WERI-Rb-1 (cell line): Measurements from ENCODE around the gene PTPRM.

Source experiments
- DNase-seq: peaks from one replicate; pipeline ENCODE4 v3.0.0-alpha.2; 2020
- H3K27ac ChIP-seq: fragments of 250-450 bp; sonication (Bioruptor Pico); 2 replicates; pipeline ENCODE4 v1.5.1; 2020; ENCODE audit warnings: mild to moderate bottlenecking, moderate library complexity
- H3K27me3 ChIP-seq: fragments of 250-450 bp; sonication (Bioruptor Pico); 2 replicates; pipeline ENCODE4 v1.5.1; 2021; ENCODE audit warnings: mild to moderate bottlenecking, low read depth, moderate library complexity; ENCODE audit not compliant: insufficient read depth, severe bottlenecking
- H3K36me3 ChIP-seq: fragments of 250-450 bp; sonication (Bioruptor Pico); 2 replicates; pipeline ENCODE4 v1.5.1; 2020; ENCODE audit warnings: mild to moderate bottlenecking, moderate library complexity
- H3K4me3 ChIP-seq: 2 replicates; pipeline ENCODE4 v1.5.1; 2011; ENCODE audit warnings: low read depth, mild to moderate bottlenecking, control low read depth, low read length
- H3K9me3 ChIP-seq: fragments of 250-450 bp; sonication (Bioruptor Pico); 2 replicates; pipeline ENCODE4 v1.5.1; 2021; ENCODE audit warnings: mild to moderate bottlenecking, moderate library complexity; ENCODE audit not compliant: severe bottlenecking
- TF ChIP-seq, protein P1 (sequence below): IDR thresholded peaks from 2 replicates; pipeline ENCODE4 v1.5.1; 2011; ENCODE audit warnings: low read depth, mild to moderate bottlenecking, control low read depth, inconsistent platforms, low read length

Gene PTPRM

DNA sequence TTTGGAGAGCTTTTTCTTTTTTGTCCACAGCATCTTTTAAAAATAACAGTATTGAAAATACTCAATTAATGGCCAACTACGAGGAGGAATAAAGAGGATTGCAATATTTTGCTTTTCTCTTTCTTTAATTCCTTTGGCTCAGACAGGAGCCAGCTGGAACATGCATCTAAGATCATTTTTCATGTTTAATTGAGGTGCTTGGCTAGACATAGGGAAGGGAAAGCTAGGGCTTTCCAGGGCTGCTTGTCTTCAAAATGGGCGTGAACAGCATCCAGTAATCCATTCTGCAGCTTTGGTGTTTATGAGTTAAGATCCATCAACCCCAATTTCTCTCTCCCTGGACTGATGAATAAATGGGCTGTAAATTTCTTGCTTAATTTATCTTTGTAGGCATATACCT is 323.0 kb downstream of the PTPRM start:
- no peaks in the 10 kb centered on the region for H3K9me3 ChIP-seq
- H3K27ac ChIP-seq, result no peak overlapping the region
- no peak overlapping the region for H3K4me3 ChIP-seq
- TF ChIP-seq, protein P1, sequence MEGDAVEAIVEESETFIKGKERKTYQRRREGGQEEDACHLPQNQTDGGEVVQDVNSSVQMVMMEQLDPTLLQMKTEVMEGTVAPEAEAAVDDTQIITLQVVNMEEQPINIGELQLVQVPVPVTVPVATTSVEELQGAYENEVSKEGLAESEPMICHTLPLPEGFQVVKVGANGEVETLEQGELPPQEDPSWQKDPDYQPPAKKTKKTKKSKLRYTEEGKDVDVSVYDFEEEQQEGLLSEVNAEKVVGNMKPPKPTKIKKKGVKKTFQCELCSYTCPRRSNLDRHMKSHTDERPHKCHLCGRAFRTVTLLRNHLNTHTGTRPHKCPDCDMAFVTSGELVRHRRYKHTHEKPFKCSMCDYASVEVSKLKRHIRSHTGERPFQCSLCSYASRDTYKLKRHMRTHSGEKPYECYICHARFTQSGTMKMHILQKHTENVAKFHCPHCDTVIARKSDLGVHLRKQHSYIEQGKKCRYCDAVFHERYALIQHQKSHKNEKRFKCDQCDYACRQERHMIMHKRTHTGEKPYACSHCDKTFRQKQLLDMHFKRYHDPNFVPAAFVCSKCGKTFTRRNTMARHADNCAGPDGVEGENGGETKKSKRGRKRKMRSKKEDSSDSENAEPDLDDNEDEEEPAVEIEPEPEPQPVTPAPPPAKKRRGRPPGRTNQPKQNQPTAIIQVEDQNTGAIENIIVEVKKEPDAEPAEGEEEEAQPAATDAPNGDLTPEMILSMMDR, result no peak
- no peaks in the 10 kb centered on the region for H3K27me3 ChIP-seq
- no peaks in the 10 kb centered on the region for H3K36me3 ChIP-seq
- no peak for DNase-seq

DNA sequence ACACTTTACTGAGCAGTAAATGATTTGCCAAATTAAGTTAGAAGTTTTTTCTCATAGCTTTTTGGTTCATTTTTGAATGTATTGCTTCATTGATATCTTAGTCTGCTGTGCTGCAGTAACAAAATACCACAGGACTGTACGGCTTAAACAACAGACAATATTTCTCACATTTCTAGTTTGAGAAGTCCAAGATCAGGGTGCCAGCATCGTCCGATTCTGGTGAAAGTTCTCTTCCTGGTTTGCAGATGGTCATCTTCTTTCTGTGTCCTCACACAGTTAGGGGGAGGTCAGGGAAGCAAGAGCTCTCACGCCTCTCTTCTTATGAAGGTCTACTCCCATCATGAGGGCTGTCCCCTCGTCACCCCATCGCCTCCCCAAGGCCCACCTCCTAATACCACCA is 325.4 kb downstream of the PTPRM start:
- Histone ChIP-seq H3K4me3 (no peak overlapping the region), H3K9me3 (no peaks in the 10 kb centered on the region), H3K27ac (no peak overlapping the region), H3K27me3 (no peaks in the 10 kb centered on the region), H3K36me3 (no peaks in the 10 kb centered on the region)
- DNase-seq, result no peak
- TF ChIP-seq, protein P1, result no peak

DNA sequence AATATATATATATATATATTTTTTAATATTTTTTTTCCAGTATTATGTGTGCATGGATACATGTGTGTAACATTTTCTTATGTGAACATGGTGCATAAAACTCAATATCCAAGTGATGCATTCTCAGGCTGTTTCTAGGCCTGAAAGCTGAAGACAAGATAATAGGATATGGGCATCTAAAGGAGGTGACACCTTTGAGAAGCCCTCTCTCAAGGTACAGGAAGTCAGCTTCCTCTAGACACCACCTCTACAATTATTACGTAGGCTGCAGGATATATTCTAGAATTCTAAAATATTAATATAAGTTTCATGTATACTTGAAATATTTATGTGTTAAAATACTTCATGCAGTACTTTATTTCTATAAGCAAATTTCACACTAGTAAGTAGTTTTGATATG is 327.5 kb downstream of the PTPRM start:
- H3K27ac ChIP-seq, result no peak overlapping the region
- H3K27me3 ChIP-seq, result no peaks in the 10 kb centered on the region
- no peak overlapping the region for H3K4me3 ChIP-seq
- H3K36me3 ChIP-seq, result no peaks in the 10 kb centered on the region
- DNase-seq, result no peak
- TF ChIP-seq, protein P1, result no peak
- H3K9me3 ChIP-seq, result no peaks in the 10 kb centered on the region

DNA sequence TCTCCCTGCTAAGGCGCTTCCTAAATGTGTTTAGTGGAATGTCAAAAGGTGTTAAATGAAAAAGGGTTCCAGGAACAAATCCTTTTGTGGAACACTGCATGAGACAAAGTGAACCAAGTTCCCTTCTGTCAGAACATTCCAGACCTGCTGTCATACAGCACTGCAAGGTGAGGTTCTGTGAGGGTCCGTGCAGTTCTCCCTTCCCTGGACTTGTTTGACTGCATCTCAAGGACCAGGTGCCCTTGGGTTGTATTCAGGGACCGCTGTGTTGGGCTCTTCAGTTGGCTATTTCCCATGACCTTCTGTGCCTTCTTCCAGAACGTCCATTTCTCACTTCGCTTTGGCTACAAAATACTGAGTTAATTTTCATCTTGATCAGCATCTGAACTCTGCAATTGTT is 328.2 kb downstream of the PTPRM start:
- Histone ChIP-seq H3K27me3 (no peaks in the 10 kb centered on the region), H3K9me3 (no peaks in the 10 kb centered on the region), H3K36me3 (no peaks in the 10 kb centered on the region), H3K4me3 (no peak overlapping the region), H3K27ac (no peak overlapping the region)
- TF ChIP-seq, protein P1, result no peak
- no peak for DNase-seq

DNA sequence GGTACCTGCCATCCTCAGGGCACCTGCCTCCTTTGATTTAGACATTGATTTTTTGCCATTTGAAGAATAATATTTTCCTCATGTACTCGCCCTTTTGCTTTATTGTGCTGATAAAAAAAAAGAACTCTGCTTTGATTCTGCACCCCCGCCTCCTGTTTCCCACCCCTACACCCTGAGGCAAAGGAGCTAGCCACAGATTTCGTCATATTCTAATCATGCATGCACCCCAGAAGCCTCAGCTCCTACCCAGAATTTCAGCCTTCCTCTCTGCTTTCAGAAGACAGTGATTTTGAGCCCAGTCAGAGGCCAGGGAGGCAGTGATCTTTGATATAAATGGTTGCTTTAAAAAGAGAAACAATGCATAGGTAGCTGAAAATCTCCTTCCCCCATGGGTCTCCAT is 329.0 kb downstream of the PTPRM start:
- H3K4me3 ChIP-seq, result no peak overlapping the region
- no peaks in the 10 kb centered on the region for H3K27me3 ChIP-seq
- no peak overlapping the region for H3K27ac ChIP-seq
- TF ChIP-seq, protein P1, result no peak
- no peak for DNase-seq
- H3K9me3 ChIP-seq, result no peaks in the 10 kb centered on the region
- no peaks in the 10 kb centered on the region for H3K36me3 ChIP-seq

DNA sequence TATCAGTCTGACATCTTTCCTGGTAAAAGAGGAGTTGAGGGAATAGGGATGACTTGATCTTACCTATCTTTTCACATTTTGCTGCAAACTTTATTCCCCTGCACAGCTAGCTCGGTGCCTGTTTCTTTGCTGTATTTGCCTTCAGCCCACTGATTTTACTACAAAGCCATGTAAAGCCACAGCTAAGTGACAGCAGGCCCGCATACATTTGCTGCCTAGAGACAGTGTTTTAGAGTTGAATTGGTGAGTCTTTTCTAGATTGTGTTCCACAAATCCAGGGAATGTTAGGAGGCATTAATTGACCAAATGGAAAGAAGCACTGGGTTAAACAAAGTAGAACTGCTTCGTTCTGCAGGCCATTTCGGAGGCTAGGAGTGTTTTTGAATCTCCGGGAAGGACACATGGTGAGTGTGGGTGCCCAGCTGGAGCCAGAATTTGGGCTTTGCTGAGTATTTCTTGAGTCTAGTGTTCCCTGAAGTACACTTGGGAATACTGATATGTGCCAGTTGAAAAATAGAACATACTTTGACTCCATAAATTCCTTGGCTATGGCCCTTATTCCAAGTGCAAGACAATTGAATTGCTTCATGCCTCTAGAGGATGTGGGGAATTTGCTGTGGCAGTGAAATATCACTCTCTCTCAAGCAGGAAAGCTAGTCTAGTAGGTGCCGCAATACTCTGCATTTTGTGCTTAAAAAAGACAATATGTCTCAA is 329.8 kb downstream of the PTPRM start:
- DNase-seq, result no peak
- TF ChIP-seq, protein P1, result no peak
- Histone ChIP-seq H3K36me3 (no peaks in the 10 kb centered on the region), H3K4me3 (no peak overlapping the region), H3K27me3 (no peaks in the 10 kb centered on the region), H3K27ac (no peak overlapping the region), H3K9me3 (no peaks in the 10 kb centered on the region)
